ENCODE results near the gene MAGEA11. TPM values are rescaled to one million over a fixed set of nuclear protein-coding genes. Genes with fewer than 3 reads are reported as not detected.

The MAGEA11 gene
- total and polyA plus RNA-seq, 2 of the 4 experiments (the other 2 are of a cell fraction) = not detected

GRCh38 chrX:149688552-149688951 lies 23.3 kb upstream of the MAGEA11 start:
- dilution Hi-C loops (cut with HindIII; ENCODE audit: low sequenced_read_pairs, unreplicated experiment) = no loop called here
- intact Hi-C loops (cut with micrococcal nuclease) = no loop called here
- ChIA-PET POLR2A (ENCODE audit: unreplicated experiment) (no interaction called here), CTCF (no interaction called here)
- Histone ChIP-seq H4K20me1 (ENCODE audit: insufficient read depth, low read length) (no peaks in the 10 kb centered on the region), H3K4ac (ENCODE audit: low read depth, low read length) (no peak overlapping the region), H3K23ac (ENCODE audit: low read depth, low read length) (no peak overlapping the region), H3K4me3 (ENCODE audit: insufficient read depth, low read depth, low read length) (no peak overlapping the region), H2BK5ac (ENCODE audit: low read depth, low read length, poor library complexity, severe bottlenecking) (no peak overlapping the region), H2AK9ac (replicated peaks; ENCODE audit: low read depth, low read length, poor library complexity) (no peak overlapping the region), H3K56ac (ENCODE audit: extremely low read depth, insufficient read depth, low read length) (no peak overlapping the region), H3K14ac (replicated peaks; ENCODE audit: low read depth, low read length) (no peak overlapping the region), H2BK120ac (ENCODE audit: low read depth, low read length) (no peak overlapping the region), H3K9me1 (ENCODE audit: insufficient read depth, low read length) (no peaks in the 10 kb centered on the region), H3K27me3 (ENCODE audit: control insufficient read depth, insufficient read depth, low read length) (no peaks in the 10 kb centered on the region; the same call in none of the 2 replicates), H3K27ac (ENCODE audit: insufficient read depth, low read length) (no peak overlapping the region), H3K18ac (ENCODE audit: low read depth, low read length) (no peak overlapping the region), H2BK20ac (ENCODE audit: low read depth, low read length) (no peak overlapping the region), H3K79me1 (ENCODE audit: low read depth in 1 of 2, low read length in 2 of 2) (no peaks in the 10 kb centered on the region), H3K4me1 (ENCODE audit: control insufficient read depth, insufficient read depth, low read length) (no peaks in the 10 kb centered on the region), H2BK15ac (ENCODE audit: low read depth, low read length) (no peak overlapping the region), H4K8ac (ENCODE audit: low read depth in 2 of 2, low read length in 2 of 2) (no peak overlapping the region), H4K91ac (ENCODE audit: insufficient read depth, low read depth, low read length) (no peak overlapping the region), H4K5ac (ENCODE audit: low read depth, low read length) (no peak overlapping the region), H3K4me2 (ENCODE audit: low read depth, low read length) (no peak overlapping the region), H3K9me3 (ENCODE audit: control insufficient read depth, insufficient read depth, low read length) (no peaks in the 10 kb centered on the region), H3K9ac (ENCODE audit: low read depth, low read length) (no peak overlapping the region), H2AK5ac (ENCODE audit: low read depth, low read length) (no peak overlapping the region), H2AFZ (replicated peaks; ENCODE audit: low read length, poor library complexity) (no peak overlapping the region), H3K36me3 (ENCODE audit: control insufficient read depth, insufficient read depth, low read length) (no peaks in the 10 kb centered on the region)
- TF ChIP-seq CTCF (conservative IDR thresholded peaks at IDR 0.05; ENCODE audit: low read depth, low read length) = no peak
- TF ChIP-seq CHD1 (IDR thresholded peaks at IDR 0.05; ENCODE audit: low read depth, low read length) = no peak
- TF ChIP-seq USF2 (IDR thresholded peaks at IDR 0.05; ENCODE audit: low read depth, low read length) = no peak
- no peak for TF ChIP-seq ELK1 (IDR thresholded peaks at IDR 0.05; ENCODE audit: borderline replicate concordance, low read depth, low read length)
- no peak for TF ChIP-seq SMC3 (IDR thresholded peaks at IDR 0.05; ENCODE audit: low read depth, low read length)
- no peak for TF ChIP-seq RAD21 (IDR thresholded peaks at IDR 0.05; ENCODE audit: low read length)
- no peak for TF ChIP-seq CEBPB (IDR thresholded peaks at IDR 0.05; ENCODE audit: low read depth, low read length)
- BruUV-seq (replicated peaks) = no TSS peak
- DNase-seq (no peak), ATAC-seq (ENCODE audit: low read depth) (no peak)
- no CpG with 5 or more reads among the region's 1 CpG for WGBS, 2 experiments (ENCODE audit: extremely low coverage in 2 of 2, insufficient read length in 1 of 2)
- in situ Hi-C loops (cut with MboI; ENCODE audit: low sequenced_read_pairs) = no loop called here
